HG02884 (cell line): ENCODE measurements around the gene CRTC1.

Experiments used
- ATAC-seq: cut with Tn5 transposase; IDR thresholded peaks from one replicate; pipeline ENCODE4 v1.9.1; 2021; ENCODE audit warnings: mild to moderate bottlenecking, moderate library complexity; ENCODE audit not compliant: unreplicated experiment

CRTC1 gene

GRCh38 chr19:18683109-18683957 is at the start of gene CRTC1:
TSS of gene CRTC1 (plus strand) at chr19:18683680. CDS start at chr19:18683703, 23 bp downstream.
- peak; percentile 43 for ATAC-seq

DNA sequence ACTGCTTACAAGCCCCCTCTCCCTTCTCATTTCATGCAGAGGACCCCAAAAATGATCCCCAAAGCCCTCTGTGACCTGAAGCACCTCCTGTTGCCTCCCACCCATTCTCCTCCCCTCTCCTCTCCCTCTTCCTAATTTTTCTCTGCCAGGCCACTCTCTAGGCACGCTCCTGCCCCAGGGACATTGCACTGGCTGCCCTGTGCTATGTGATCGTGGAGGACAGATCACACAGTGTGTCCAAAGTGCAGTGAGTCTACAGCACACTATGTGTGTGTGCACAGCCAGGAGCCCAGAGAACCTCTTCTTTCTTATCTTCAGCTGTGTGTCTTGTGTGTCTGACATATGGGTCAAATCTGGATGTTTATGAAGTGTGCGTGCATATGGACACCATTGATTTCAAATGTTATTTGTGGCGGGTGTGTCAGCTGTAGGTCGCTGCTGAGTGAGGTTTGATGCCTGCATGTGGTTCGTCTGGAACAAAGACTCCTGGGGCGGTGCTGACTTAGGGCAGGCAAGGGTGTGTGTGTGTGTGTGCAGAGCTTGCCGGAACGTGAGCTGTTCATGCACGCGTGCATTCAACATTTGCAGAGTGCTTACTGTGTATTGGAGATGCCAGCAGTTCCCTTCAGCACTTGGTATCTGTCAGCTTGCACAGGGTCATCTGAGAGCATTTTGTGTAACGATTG is 48.7 kb upstream of the CRTC1 start:
- ATAC-seq = no peak

DNA sequence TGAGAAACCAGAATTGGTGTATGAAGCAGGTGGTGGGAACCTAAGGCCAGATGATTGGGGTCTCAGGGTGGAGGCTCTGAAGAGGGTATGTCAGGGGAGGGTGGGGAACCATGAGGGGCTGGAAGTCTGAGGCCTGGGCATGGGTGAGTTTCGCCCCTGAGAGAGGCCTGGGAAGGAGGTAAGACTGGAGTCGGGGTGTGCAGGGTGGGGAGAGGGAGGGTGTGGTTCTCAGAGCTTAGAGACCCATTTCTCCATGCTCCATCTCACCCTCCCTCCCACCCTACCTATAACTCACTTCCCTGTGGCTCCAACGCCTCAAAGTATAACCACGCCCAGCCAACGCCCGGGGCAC is 47.7 kb upstream of the CRTC1 start:
- ATAC-seq = no peak

DNA sequence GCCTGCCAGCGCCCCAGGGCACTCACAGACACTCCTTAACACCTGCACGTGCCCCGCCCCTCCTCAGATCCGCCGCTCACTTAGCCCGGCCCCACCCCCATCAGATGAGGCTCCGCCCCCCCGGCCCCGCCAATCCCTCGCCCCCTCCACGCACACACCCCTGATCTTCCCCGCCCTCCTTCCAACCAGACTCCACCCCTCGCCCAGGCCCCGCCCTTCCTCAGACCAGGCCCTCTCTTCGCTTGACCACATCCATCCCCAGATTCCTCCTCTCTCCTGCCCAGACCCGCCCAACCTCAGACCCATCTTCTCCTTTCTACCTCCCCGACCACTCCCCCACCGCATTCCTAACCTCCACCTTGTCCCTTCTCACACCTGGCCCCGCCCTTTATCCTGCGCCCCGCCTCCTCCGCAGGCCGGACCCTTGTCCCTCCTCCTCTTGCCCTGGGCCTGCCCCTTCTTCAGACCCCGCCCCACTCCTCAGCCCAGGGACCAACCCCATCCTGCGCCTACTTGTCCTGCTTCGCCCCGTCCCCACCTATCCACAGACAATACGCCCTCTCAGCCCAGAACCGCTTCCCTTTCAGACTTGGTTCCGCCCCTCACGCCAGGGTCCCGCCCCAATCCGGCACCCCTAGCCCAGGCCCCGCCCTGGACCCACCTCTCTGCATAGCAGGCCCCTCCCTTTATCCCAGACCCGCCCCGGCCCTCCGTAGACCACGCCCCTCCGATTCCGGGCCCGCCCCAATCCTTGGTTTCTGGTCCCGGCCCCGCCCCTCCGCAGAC is 47.1 kb upstream of the CRTC1 start:
- ATAC-seq = peak; percentile 80

DNA sequence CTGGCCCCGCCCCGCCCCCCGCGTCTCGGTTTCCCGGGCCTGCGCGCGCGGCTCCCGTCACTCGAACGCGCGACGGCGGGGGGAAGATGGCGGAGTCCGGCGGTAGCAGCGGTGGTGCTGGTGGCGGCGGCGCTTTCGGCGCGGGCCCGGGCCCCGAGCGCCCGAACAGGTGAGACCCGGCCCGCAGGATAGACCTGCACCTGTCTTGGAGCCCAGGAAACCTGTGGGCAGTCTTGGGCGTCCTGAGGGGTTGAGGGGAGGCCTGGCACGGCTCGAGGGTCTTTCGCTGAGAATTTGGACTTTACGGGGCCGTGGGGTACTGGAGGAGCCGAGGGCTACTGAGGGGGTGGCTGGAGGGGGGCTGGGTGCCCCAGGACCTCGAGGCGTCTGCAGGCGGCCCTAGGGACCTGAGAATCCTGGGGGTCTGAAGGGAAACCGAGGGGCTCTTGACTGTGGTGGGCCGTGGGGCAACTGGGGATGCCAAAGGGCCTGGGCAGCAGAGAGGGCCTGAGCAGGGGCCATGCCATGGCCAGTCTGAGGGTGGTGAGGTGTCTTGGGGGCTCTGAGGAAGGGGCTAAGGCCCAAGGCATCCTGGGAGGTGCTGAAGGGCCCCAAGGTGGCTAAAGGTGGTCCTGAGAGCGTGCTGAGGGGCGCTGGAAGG is 46.4 kb upstream of the CRTC1 start, which contains the start of gene KLHL26:
Gene KLHL26, plus strand, starts transcription at position 60 of the 661 bp plus-strand sequence. Its CDS starts 27 bp downstream, at position 87.
- no peak for ATAC-seq

DNA sequence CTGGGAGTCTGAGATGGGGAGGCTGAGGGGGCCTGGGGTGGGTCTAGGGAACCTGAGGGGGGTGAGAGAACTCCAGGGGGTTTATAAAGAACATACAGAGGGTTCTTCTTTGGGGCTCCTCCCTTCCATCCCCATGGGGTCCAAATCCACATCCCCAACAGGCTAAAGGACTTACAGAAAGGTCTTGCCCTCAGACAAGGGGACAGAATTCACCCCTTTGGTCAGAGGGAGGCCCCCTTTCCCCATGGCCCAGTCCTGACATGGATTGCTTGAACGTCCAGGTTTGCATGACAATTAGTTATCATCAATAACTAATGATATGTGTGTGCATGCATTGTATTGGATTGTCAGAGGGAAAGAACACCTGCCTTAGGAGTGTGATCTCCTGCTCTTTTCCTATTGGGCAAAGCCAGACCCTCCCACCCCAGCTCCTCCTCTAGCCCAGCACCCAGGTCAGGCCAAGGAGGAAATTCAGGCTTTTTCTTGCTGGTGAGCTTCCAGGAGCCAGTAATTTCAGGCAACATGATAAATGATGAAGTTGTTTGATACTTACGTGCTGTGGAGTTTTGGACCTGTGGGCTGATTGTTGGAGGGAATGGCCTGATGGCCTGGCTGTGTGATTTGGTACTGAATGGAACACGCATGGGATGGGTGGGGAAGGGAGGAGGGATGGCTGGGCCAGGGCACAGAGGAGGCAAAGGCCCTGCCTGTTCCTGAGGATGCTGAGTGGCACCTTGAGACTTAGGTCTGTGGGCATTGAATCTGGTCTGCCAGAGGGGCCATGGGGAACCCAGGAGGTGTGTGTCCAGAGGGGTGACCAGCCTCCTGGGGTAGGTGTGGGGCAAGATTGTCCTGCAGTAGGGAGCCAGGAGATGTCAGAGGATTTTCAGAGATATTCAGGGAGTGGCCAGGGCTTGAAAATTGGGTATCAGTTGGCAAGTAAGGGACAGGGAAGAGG is 45.5 kb upstream of the CRTC1 start:
- no peak for ATAC-seq

DNA sequence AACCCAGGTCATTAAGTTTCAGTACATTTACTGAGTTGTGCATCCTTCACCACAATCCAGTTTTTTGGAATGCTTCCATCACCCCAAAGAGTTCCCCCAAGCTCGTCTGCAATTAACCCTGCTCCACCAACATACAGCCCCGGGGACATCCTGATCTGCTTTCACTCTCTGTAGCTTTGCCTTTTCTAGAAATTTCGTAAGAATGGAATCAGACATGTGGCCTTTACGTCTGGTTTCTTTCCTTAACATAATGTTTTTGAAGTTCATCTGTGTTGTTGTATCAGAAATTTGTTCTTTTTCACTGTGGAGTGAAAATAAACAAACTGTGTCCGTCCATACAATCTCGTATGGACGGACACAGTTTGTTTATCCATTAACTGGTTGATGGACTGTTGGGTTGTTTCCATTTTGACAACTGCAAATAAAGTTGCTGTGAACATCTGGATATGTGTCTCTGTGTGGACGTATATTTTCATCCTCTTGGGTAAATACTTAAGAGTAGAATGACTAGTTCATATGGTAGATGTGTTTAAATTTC is 43.7 kb upstream of the CRTC1 start:
- no peak for ATAC-seq

GRCh38 chr19:18644196-18645034 is 39.1 kb upstream of the CRTC1 start:
- ATAC-seq = no peak

- ATAC-seq = no peak
Measured at GRCh38 chr19:18645035-18645511, 38.4 kb upstream of the CRTC1 start.

DNA sequence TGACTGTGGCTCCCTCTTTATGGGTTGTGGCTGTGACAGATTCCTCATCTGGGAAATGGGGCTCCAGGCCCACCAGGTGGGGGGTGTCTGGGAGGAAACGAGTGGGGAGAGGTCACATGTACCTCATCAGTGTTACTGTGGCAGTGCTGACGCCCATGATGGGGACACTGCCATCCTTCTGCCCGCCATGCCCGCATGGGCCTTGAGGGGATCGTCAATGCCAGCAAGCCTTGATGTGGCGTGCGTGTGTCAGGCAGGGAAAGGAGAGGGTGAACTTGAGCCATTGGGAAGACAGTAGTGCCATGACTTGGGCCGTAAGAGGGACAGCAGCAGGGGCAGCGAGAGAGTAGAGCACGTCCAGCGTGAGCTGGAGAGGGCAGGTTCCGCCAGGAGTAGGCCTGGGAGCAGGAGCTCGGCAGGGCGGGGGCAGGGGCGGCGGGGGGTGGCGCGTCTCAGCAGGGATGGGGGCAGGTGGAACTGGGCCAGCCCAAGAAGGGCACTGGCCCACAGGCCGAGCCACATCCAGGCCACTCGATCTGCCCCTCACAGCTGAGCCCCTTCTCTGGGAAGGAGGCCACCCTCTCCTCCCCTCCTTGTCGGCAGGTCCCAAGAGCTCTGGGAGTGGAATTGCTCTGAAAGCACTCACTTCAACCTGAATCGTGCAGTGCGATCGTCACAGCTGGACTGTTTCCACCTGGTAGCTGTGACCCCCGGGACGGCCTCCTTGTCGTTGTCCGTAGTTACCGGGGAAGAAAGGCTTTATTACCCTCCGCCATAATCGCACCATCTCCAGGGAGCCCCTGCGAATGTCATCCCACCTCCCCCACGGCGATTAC is 36.7 kb upstream of the CRTC1 start:
- ATAC-seq = no peak

DNA sequence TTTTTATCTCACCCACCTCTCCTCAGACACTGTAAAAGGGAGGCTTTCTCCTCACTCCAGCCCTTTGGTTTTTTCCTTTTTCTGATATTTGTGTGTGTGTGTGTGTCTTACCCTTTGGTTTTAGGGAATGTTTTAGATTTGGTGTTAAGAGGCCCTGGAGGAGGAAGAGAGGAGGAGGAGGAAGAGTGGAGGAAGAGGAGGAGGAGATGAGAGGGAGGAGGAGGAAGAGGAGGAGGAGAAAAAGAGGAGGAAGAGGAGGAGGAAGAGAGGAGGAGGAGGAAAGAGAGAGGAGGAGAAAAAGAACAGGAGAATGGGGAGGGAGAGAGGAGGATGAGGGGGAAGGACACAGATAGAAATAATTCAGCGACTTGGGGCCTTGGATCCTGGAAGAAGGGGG is 36.1 kb upstream of the CRTC1 start:
- ATAC-seq = no peak

- no peak for ATAC-seq
Measured at GRCh38 chr19:18647807-18648206, 35.7 kb upstream of the CRTC1 start.

DNA sequence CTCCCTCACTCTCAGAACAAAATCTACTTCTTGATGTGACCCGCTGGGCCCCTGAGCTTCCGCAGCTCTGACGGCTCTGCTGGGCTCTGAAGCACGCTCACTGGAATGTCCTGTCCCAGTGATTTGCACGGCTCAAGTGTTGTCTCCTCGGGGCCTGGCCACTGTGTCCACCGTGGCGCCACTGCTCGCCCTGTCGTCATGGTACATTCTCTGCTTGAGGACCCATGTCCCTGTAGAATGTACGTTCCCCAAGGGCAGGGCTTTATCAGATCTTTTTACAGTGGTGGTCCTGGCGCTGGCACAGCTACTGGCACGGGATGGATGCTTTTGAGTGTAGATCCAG is 34.5 kb upstream of the CRTC1 start:
- ATAC-seq = no peak

DNA sequence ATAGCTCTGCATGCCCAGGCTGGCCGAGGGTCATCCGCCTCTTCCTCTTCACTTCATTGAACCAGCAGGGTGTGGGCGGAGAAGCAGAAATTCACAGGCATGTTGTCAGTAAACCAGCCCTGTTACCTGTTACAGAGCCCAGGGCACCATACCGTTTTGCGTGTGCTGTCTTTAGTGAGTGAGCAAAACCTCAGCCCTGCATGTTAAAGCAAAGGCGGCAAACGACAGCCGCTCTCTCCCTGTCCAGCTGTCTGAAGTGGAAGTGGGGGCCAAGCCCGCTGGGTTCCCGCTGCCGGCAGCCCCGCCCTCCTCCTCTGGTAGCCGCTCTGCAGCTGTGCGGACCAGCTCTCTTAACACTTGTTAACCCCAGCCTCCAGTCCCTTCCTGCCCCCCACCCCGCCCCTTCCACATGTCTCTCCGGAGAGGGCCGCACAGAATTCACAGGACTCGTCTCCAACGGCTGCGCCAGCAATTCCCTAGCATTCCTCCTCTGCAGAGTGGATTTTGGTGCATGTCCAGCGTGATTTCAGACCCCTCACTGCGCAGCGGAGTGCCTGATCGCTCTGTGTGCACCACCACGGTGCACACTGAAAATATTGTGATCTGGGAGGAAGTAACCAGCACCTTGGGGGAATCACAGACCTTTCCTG is 34.0 kb upstream of the CRTC1 start:
- no peak for ATAC-seq

- ATAC-seq = no peak
Measured at GRCh38 chr19:18650021-18650390, 33.5 kb upstream of the CRTC1 start.

DNA sequence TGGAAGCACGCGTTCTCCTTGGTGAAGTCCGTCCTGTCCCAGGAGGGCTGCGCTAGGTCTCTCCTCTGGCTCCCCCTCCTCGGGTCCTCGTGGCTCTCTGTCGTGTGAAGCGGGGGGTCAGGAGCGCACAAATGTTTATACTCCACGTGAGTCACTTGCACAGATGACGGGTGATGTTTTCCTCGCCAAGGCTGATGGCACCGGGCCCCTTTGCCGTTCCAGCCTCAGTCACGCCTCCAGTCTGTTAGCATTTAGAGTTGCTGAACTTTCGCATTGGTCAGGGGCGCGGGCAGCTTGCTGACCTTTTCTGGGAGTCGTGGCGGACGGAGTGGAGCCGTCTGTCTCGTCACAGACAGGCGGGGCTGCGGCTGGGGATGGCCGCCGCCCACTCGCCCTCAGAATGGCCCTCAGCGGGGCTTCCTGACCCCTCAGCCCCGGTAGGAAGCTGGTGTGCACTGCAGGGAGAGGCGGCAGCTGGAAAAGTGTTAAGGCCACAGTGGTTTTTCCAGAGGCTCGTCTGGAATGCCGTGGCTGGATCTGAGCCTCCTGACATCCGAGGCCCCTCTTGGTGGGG is 32.9 kb upstream of the CRTC1 start:
- no peak for ATAC-seq

- no peak for ATAC-seq
Measured at GRCh38 chr19:18651300-18651699, 32.2 kb upstream of the CRTC1 start.
